ENCODE results near the gene PLEKHM2.
A peak's percentile ranks its signal among the peaks of the same experiment; 100 is the strongest.

The PLEKHM2 gene

GRCh38 chr1:15740924-15741850 lies 57.1 kb downstream of the PLEKHM2 start:
- DNase-seq, result peak; percentile 64 to 68

GRCh38 chr1:15742339-15742801 lies 58.2 kb downstream of the PLEKHM2 start, which contains the start of gene TMEM82:
Gene TMEM82 (plus strand): TSS chr1:15742499. CDS start chr1:15742560, 61 bp downstream.
- no peak for DNase-seq

GRCh38 chr1:15744122-15744679 lies 60.1 kb downstream of the PLEKHM2 start:
- DNase-seq, result no peak

GRCh38 chr1:15747378-15747777 lies 63.3 kb downstream of the PLEKHM2 start:
- no peak for DNase-seq

- no peak for DNase-seq
Observed at GRCh38 chr1:15748264-15748663, 64.1 kb downstream of the PLEKHM2 start.

GRCh38 chr1:15748690-15749398 lies 64.7 kb downstream of the PLEKHM2 start:
- DNase-seq, result no peak

GRCh38 chr1:15749399-15750291 lies 65.5 kb downstream of the PLEKHM2 start:
- DNase-seq, result no peak

GRCh38 chr1:15750924-15751323 lies 66.8 kb downstream of the PLEKHM2 start:
- no peak for DNase-seq

GRCh38 chr1:15751717-15752116 lies 67.6 kb downstream of the PLEKHM2 start:
- DNase-seq, result no peak

- no peak for DNase-seq
Observed at GRCh38 chr1:15753776-15754175, 69.7 kb downstream of the PLEKHM2 start.

- DNase-seq, result no peak
Observed at GRCh38 chr1:15755021-15755645, 71.0 kb downstream of the PLEKHM2 start.

GRCh38 chr1:15755646-15756040 lies 71.5 kb downstream of the PLEKHM2 start:
- no peak for DNase-seq

- DNase-seq, result no peak
Observed at GRCh38 chr1:15756143-15757015, 72.3 kb downstream of the PLEKHM2 start.

GRCh38 chr1:15757016-15757543 lies 73.0 kb downstream of the PLEKHM2 start:
- DNase-seq, result no peak

- no peak for DNase-seq
Observed at GRCh38 chr1:15757575-15758342, 73.6 kb downstream of the PLEKHM2 start.

- DNase-seq, result no peak
Observed at GRCh38 chr1:15758343-15758931, 74.3 kb downstream of the PLEKHM2 start, which contains the start of gene FBLIM1. Gene FBLIM1 (plus strand): TSS chr1:15758795. CDS start chr1:15764984, 6,189 bp downstream.

- no peak for DNase-seq
Observed at GRCh38 chr1:15758953-15759661, 75.0 kb downstream of the PLEKHM2 start.

- no peak for DNase-seq
Observed at GRCh38 chr1:15760520-15761211, 76.5 kb downstream of the PLEKHM2 start.
